Measurements from ENCODE around the gene MAFG. TPM values are rescaled to one million over a fixed set of nuclear protein-coding genes. Genes with fewer than 3 reads are reported as not detected.

The MAFG gene
- polyA plus RNA-seq, 4 donors, result 9.6 to 14.8 (median 12.0) TPM

DNA sequence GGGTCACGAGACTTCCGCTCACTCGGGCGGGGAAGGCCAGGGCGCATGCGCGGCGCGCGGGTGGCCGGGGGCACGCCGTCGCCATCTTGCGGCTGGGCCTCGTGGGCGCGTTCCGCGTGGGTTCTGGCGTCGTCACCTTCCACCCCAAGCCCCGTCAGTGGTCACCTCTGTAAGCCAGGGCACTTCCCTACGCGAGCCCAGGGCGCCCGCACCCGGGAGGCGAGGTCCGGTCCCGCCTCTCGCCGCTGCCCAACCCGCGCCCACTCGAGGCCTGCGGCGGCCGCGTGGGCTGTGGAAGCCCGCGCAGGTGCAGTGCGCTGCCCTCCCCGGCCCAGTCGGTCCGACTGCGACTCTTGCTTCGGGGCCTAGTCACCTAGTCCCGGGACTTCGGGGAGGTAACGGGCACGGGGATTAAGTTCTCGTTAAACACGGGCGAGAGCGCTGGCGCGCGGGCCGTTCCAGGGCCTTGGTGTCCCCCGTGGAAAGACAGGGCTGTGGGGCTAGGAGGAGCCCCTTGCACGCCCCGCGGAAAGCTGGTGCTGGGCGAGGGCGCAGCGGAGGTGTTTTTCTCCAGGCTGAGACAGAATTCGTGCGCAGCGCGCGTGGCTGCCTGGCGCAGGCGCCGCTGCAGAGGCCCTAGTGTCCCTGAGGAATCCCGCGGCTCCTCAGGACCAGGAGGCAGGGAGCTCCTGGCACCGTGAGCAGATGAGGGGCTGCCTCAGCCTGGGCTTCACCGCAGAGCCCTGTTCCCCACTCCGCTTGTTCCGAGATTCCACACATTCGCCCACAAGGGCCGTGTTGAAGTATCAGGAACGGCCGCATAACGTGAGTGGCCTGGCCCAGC lies 55.9 kb downstream of the MAFG start:
- DNase-seq (ENCODE audit: low read depth in 4 of 4, low spot score in 3 of 4), result peak in 3 of 4 donors; percentile 73 to 77 (median 77)

DNA sequence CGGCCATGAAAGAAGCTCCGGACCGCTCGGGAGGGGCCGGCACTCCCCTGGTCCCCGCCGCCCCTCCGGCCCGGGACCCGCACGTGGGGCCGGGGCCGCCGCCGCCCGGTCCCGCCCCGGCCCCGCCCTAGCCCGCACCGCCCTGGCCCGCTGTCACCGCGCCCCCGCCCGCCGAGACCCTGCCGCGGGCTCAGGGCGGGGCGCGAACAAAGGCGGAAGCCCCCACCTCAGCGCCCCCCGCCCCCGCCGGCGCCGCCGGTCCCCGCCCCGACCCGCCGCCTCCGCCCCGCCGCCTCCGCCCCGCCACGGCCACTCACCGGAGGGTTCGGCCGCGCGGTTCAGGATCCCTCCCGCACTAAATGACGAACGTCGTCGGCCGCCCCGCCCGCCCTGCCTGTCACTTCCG lies 56.6 kb downstream of the MAFG start, which contains the start of gene ARHGDIA:
TSS of gene ARHGDIA (minus strand) at position 357 of the 406 bp plus-strand sequence. CDS start 1,407 bp downstream, outside the sequence.
- DNase-seq (ENCODE audit: low read depth in 4 of 4, low spot score in 3 of 4), result no peak

DNA sequence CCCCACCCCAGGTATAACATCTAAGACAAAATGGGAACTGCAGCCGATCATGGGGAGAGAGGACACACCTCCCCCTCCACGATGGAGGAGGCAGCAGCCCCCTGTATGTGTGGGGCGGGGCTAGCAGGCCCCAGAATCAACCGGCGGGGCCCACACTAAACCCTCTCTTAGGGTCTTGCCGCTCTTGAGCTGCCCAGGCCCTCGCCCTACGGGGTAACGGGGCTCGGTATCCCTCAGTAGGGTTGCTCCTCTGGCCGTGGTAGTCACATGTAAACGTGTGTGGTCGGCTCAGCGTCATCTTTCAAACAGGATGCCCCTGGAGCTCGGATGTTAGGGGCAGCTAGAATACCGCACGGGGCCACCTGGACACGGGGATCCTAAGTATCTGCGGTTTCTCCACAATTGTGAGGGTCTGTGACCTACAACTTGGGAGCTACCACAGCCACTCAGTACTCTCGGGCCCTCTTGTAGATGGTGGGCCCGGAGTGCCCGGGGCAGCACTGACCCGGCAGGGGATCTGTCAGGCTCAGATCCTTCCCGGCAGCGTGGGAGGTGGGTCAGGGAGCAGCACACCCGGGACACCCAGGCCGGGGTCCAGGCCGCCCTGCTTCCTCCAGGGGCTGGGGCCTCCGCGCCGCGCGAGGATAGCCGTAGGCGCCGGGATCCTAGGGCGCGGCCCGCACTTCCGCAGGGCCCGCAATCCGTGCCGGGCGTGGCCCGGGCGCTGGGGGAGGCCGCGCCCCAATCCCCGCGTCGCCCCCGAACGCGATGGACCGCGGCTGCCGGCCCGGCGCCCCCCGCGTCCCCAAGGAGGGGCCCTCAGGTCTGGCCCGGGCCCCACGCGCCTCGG lies 57.2 kb downstream of the MAFG start:
- no peak for DNase-seq (ENCODE audit: low read depth in 4 of 4, low spot score in 3 of 4)

DNA sequence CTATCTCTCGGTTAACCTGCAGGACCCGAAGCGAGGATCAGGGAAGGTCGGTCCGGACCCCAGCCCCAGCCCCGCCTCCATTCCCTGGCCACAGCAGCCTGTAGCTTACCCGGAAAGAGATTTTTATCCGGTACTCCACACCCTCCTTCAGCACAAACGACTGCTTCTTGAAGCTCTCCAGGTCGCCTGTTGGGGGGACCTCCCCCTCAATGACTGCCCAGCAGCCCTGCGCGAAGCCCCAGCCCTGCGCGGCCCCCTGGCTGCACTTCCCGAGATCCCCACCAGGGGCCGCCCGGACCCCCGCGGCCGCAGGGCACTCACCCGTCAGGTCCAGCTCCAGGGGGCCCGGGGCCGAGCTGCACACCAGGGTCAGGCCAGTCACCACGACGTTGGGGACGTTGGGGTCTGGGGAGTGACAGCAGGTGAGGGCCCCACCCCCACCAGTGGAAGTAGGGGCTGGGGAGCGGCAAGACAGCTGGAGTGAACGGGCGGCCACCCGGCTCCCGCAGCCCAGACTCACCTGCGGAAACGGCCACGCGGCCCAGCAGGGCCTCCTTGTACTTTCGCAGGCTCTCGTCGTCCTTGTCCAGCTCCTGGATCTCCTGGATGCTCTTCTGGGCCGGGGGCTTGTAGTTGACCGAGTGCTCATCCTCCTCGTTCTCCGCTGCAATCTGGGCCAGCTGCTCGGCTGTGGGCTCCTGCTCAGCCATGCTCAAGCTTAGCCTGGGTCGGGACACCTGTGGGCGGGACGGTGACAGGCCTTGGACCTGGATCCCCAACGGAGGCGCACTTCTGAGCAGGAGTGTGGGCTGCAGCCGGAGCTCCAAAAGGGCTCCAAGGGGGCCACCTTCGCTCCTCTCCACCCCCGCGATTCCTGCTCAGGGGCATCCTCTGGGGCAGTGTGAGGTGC lies 58.1 kb downstream of the MAFG start:
- no peak for DNase-seq (ENCODE audit: low read depth in 4 of 4, low spot score in 3 of 4)

DNA sequence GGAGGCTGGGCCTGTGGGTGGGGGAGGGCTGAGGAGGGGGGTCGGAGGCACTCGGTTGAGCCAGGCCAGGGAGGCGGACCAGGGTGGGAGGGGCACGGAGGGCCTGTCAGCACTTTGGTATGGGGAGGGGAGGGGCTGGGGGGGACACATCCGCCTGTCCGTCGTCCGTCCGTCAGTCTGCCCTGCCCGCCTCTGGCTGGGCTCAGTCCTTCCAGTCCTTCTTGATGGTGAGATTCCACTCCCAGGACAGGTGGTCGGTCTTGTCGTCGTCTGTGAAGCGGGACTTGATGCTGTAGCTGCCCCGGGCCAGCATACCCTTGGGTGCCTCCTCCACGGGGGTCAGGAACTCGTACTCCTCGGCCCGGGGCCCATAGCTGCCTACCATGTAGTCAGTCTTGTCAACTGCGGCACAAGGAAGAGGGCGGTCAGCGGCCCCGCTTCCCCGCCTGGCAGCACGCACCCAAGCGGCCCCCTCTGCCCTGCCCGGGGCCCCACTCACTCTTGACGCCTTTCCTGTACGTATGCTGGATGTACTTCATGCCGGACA lies 58.8 kb downstream of the MAFG start:
- DNase-seq (ENCODE audit: low read depth in 4 of 4, low spot score in 3 of 4), result no peak

Other genes with a start within 250 kb of the MAFG start
- gene ARL16, start 243.9 kb downstream of the MAFG start, polyA plus RNA-seq (ENCODE audit: insufficient read length in 4 of 4), result 10 to 100 TPM; 34.7 to 52.6 (median 43.6) TPM
- 100 to 1,000 TPM in 1 of 4 donors, 10 to 100 TPM in 3; 88.9 to 110 (median 96.0) TPM for gene HGS, start 243.7 kb downstream of the MAFG start, polyA plus RNA-seq (ENCODE audit: insufficient read length in 4 of 4)
- 10 to 100 TPM; 26.8 to 53.8 (median 41.6) TPM for gene MRPL12, start 224.4 kb downstream of the MAFG start, polyA plus RNA-seq (ENCODE audit: insufficient read length in 4 of 4)
- gene SLC25A10, start 215.5 kb downstream of the MAFG start, polyA plus RNA-seq (ENCODE audit: insufficient read length in 4 of 4), result 10 to 100 TPM in 3 of 4 donors, 1 to 10 TPM in 1; 7.1 to 20.5 (median 12.5) TPM
- 10 to 100 TPM in 2 of 4 donors, 1 to 10 TPM in 2; 1.2 to 18.6 (median 9.1) TPM for gene GCGR, start 123.6 kb downstream of the MAFG start, polyA plus RNA-seq (ENCODE audit: insufficient read length in 4 of 4)
- 100 to 1,000 TPM in 1 of 4 donors, 10 to 100 TPM in 3; 76.5 to 114 (median 90.4) TPM for gene MCRIP1, start 94.4 kb downstream of the MAFG start, polyA plus RNA-seq (ENCODE audit: insufficient read length in 4 of 4)
- gene PPP1R27, start 92.7 kb downstream of the MAFG start, polyA plus RNA-seq (ENCODE audit: insufficient read length in 4 of 4), result under 1 TPM in 3 of 4 donors, not detected in 1; 0.14 to 0.58 (median 0.26) TPM
- gene P4HB, start 67.2 kb downstream of the MAFG start, polyA plus RNA-seq (ENCODE audit: insufficient read length in 4 of 4), result 100 to 1,000 TPM; 409 to 482 (median 447) TPM
- 100 to 1,000 TPM; 165 to 238 (median 183) TPM for gene ARHGDIA, start 56.4 kb downstream of the MAFG start, polyA plus RNA-seq (ENCODE audit: insufficient read length in 4 of 4)
- 10 to 100 TPM; 66.2 to 85.2 (median 73.7) TPM for gene ALYREF, start 36.1 kb downstream of the MAFG start, polyA plus RNA-seq (ENCODE audit: insufficient read length in 4 of 4)
- gene ANAPC11, start 36.0 kb downstream of the MAFG start, polyA plus RNA-seq (ENCODE audit: insufficient read length in 4 of 4), result 100 to 1,000 TPM in 1 of 4 donors, 10 to 100 TPM in 3; 69.4 to 105 (median 73.2) TPM
- 1 to 10 TPM in 1 of 4 donors, under 1 TPM in 3; 0.33 to 1.4 (median 0.50) TPM for gene NPB, start 25.5 kb downstream of the MAFG start, polyA plus RNA-seq (ENCODE audit: insufficient read length in 4 of 4)
- gene PCYT2, start 16.3 kb downstream of the MAFG start, polyA plus RNA-seq (ENCODE audit: insufficient read length in 4 of 4), result 10 to 100 TPM; 13.4 to 47.8 (median 41.3) TPM
- 10 to 100 TPM in 3 of 4 donors, 1 to 10 TPM in 1; 7.7 to 22.0 (median 11.1) TPM for gene SIRT7, start 9.6 kb downstream of the MAFG start, polyA plus RNA-seq (ENCODE audit: insufficient read length in 4 of 4)
- 10 to 100 TPM; 29.4 to 75.5 (median 31.5) TPM for gene PYCR1, start 9.6 kb upstream of the MAFG start, polyA plus RNA-seq (ENCODE audit: insufficient read length in 4 of 4)
- gene MYADML2, start 19.5 kb upstream of the MAFG start, polyA plus RNA-seq (ENCODE audit: insufficient read length in 4 of 4), result under 1 TPM in 3 of 4 donors, not detected in 1; 0.07 to 0.26 (median 0.07) TPM
- gene NOTUM, start 33.5 kb upstream of the MAFG start, polyA plus RNA-seq (ENCODE audit: insufficient read length in 4 of 4), result 1 to 10 TPM in 3 of 4 donors, under 1 TPM in 1; 0.30 to 3.0 (median 2.4) TPM
- 10 to 100 TPM; 19.5 to 39.0 (median 23.1) TPM for gene ASPSCR1, start 49.9 kb upstream of the MAFG start, polyA plus RNA-seq (ENCODE audit: insufficient read length in 4 of 4)
- 10 to 100 TPM; 32.0 to 50.3 (median 34.4) TPM for gene CENPX, start 95.1 kb upstream of the MAFG start, polyA plus RNA-seq (ENCODE audit: insufficient read length in 4 of 4)
- 10 to 100 TPM in 3 of 4 donors, 1 to 10 TPM in 1; 9.7 to 18.1 (median 12.1) TPM for gene LRRC45, start 95.6 kb upstream of the MAFG start, polyA plus RNA-seq (ENCODE audit: insufficient read length in 4 of 4)
- 10 to 100 TPM; 10.2 to 14.1 (median 12.1) TPM for gene RAC3, start 103.9 kb upstream of the MAFG start, polyA plus RNA-seq (ENCODE audit: insufficient read length in 4 of 4)
- gene DCXR, start 110.0 kb upstream of the MAFG start, polyA plus RNA-seq (ENCODE audit: insufficient read length in 4 of 4), result 10 to 100 TPM; 35.6 to 91.2 (median 78.5) TPM
- 10 to 100 TPM; 36.9 to 61.9 (median 40.6) TPM for gene RFNG, start 124.1 kb upstream of the MAFG start, polyA plus RNA-seq (ENCODE audit: insufficient read length in 4 of 4)
- 100 to 1,000 TPM in 2 of 4 donors, 10 to 100 TPM in 2; 70.7 to 141 (median 101) TPM for gene GPS1, start 124.2 kb upstream of the MAFG start, polyA plus RNA-seq (ENCODE audit: insufficient read length in 4 of 4)
- gene DUS1L, start 138.1 kb upstream of the MAFG start, polyA plus RNA-seq (ENCODE audit: insufficient read length in 4 of 4), result 100 to 1,000 TPM in 1 of 4 donors, 10 to 100 TPM in 3; 52.7 to 105 (median 69.9) TPM
- 10 to 100 TPM; 30.3 to 56.9 (median 38.0) TPM for gene FASN, start 170.5 kb upstream of the MAFG start, polyA plus RNA-seq (ENCODE audit: insufficient read length in 4 of 4)

Measured in left renal pelvis (tissue), 4 donors.